ENCODE measurements around the gene GNS.

GNS gene

DNA sequence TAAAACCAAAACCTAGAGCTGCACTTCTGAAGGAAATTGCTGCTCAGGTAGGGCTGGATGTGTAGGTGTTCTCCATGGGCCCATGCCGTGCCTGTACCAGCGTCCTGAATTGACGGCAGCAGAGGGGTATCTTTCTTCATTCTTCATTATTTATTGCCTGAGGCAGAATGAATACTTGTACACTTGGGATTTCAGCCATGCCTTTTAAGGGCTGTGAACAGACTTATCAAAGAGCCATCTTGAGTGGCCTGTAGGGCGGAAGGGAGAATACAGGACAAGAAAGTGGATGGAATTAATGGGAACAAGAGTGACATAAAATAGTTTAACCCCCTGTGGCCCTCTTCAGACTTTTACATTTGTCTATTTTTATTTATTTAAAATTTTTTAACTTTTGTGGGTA lies 87.5 kb downstream of the GNS start:
- no peak for DNase-seq

- DNase-seq: no peak
Measured at GRCh38 chr12:64670919-64671639, 88.1 kb downstream of the GNS start.

GRCh38 chr12:64670019-64670418 lies 89.2 kb downstream of the GNS start:
- DNase-seq: no peak

GRCh38 chr12:64669270-64669842 lies 89.8 kb downstream of the GNS start:
- DNase-seq: peak in 1 of 2 experiments; percentile 24

DNA sequence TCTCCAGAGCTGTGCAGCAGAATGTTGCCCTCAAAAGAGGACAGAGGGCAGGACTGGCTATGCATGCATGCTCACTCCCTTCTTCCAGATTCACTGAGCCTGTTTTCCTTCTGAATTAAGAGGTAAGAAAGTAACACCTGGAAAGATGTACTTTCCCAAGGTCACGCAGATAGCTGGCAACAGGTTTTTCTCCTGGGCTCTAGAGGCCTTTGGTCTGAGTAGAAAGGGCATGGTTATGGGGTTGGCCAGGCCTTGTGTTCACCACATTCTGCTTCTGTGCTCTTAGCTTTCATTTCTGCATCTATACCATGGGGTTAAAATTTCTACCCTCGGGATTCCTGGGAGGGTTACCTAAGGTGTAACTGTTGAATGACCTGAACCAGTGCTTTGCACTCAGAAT lies 91.4 kb downstream of the GNS start:
- no peak for DNase-seq

- no peak for DNase-seq
Measured at GRCh38 chr12:64666054-64666914, 92.9 kb downstream of the GNS start.

GRCh38 chr12:64665514-64665913 lies 93.7 kb downstream of the GNS start:
- no peak for DNase-seq
